ENCODE results near the gene ZNF35.
A peak's percentile ranks its signal among the peaks of the same experiment; 100 is the strongest.

Gene ZNF35

GRCh38 chr3:44685128-44685800 lies 36.7 kb downstream of the ZNF35 start:
- DNase-seq (ENCODE audit: low read depth, low spot score) = peak; percentile 12

GRCh38 chr3:44687898-44688297 lies 39.4 kb downstream of the ZNF35 start:
- DNase-seq (ENCODE audit: low read depth, low spot score) = no peak
